Fibroblast of lung (primary cell): Measurements from ENCODE around the gene TLR3.

Source experiments
- CTCF ChIP-seq, 2 donors: IDR thresholded peaks in 1 of 2; conservative IDR thresholded peaks in 1 of 2; 1 replicate in 1 of 2; 2 replicates in 1 of 2; pipeline ENCODE4 v1.5.1; 2011 to 2012; ENCODE audit warnings: low read length in 2 of 2, control low read depth in 1 of 2, inconsistent platforms in 1 of 2, low read depth in 1 of 2, mild to moderate bottlenecking in 1 of 2
- EZH2 ChIP-seq: IDR thresholded peaks from 2 replicates; pipeline ENCODE4 v1.5.1; 2012; ENCODE audit warnings: low read length, control low read depth, mild to moderate bottlenecking; ENCODE audit errors: missing control alignments

GRCh38 chr4:186134861-186135260, 65.9 kb downstream of the TLR3 start:
- no peak for TF ChIP-seq CTCF (conservative IDR thresholded peaks at IDR 0.05 in 1 of 2, IDR thresholded peaks at IDR 0.05 in 1 of 2; ENCODE audit: low read depth in 1 of 2, low read length in 2 of 2)
- TF ChIP-seq EZH2, result no peak
